ENCODE data around the gene CHMP6.

CHMP6 gene

GRCh38 chr17:80991645-80992076, at the start of gene CHMP6:
Gene CHMP6, plus strand, starts transcription at chr17:80991841. Its CDS starts 78 bp downstream, at chr17:80991919.
- no peak for DNase-seq (ENCODE audit: low read depth)
- TF ChIP-seq CTCF (IDR thresholded peaks at IDR 0.05; ENCODE audit: low read depth, low read length, missing control alignments), result peak; percentile 15
- peak within 1 kb of the TSS; percentile 92 for H3K4me3 ChIP-seq (ENCODE audit: low read depth, low read length)

- DNase-seq (ENCODE audit: low read depth), result no peak
- no peak overlapping the region for H3K4me3 ChIP-seq (ENCODE audit: low read depth, low read length)
- TF ChIP-seq CTCF (IDR thresholded peaks at IDR 0.05; ENCODE audit: low read depth, low read length, missing control alignments), result no peak
Measured at GRCh38 chr17:80942423-80943345, 49.0 kb upstream of the CHMP6 start.

- H3K4me3 ChIP-seq (ENCODE audit: low read depth, low read length), result no peak overlapping the region
- DNase-seq (ENCODE audit: low read depth), result no peak
- TF ChIP-seq CTCF (IDR thresholded peaks at IDR 0.05; ENCODE audit: low read depth, low read length, missing control alignments), result no peak
Measured at GRCh38 chr17:80943346-80944145, 48.1 kb upstream of the CHMP6 start.

- no peak for DNase-seq (ENCODE audit: low read depth)
- no peak for TF ChIP-seq CTCF (IDR thresholded peaks at IDR 0.05; ENCODE audit: low read depth, low read length, missing control alignments)
- H3K4me3 ChIP-seq (ENCODE audit: low read depth, low read length), result no peak overlapping the region
Measured at GRCh38 chr17:80944326-80944725, 47.3 kb upstream of the CHMP6 start.

- no peak for DNase-seq (ENCODE audit: low read depth)
- TF ChIP-seq CTCF (IDR thresholded peaks at IDR 0.05; ENCODE audit: low read depth, low read length, missing control alignments), result no peak
- H3K4me3 ChIP-seq (ENCODE audit: low read depth, low read length), result no peak overlapping the region
Measured at GRCh38 chr17:80945736-80946135, 45.9 kb upstream of the CHMP6 start.

- no peak for DNase-seq (ENCODE audit: low read depth)
- TF ChIP-seq CTCF (IDR thresholded peaks at IDR 0.05; ENCODE audit: low read depth, low read length, missing control alignments), result no peak
- H3K4me3 ChIP-seq (ENCODE audit: low read depth, low read length), result no peak overlapping the region
Measured at GRCh38 chr17:80946449-80946848, 45.2 kb upstream of the CHMP6 start.

Data from GM12864 (cell line).